HG03139 (cell line): ENCODE results near the gene KLHL35.

ENCODE experiments used
- ATAC-seq: cut with Tn5 transposase; IDR thresholded peaks from one replicate; pipeline ENCODE4 v1.9.1; 2021; ENCODE audit not compliant: unreplicated experiment

The KLHL35 gene

DNA sequence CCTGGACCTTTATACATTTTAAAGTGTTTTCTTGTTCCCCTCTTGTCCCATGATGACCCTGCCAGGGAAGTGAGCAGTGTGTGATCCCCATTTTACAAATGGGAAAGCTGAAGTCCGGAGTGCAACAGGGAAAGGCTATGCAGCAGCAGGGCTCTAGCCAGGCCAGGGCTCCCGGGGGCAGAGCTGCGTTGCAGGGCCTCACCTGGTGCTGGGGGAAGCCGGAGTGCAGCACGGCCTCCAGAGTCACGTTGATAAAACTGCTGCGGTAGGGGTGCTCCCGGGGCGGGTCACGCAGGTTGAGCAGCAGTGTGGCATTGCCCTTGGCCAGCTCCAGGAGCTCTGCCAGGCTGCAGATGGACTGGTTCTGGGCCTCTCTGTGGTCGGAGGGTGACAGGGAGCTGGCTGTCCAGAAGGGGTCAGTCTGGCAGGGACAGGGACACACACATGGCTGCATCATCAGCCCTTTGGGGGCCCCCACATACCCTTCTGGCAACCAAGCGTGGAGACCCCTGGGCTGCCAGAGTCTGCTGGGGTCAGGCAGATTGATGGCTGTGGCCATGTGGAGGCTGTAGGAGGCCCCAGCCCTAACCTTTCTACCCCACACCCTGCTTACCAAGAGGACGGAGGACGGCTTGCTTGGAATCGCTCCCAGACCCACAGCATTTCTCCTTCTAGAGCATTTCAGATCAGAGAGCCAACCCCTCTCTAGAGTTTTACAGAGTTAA lies 9.3 kb upstream of the KLHL35 start:
- ATAC-seq, result no peak

DNA sequence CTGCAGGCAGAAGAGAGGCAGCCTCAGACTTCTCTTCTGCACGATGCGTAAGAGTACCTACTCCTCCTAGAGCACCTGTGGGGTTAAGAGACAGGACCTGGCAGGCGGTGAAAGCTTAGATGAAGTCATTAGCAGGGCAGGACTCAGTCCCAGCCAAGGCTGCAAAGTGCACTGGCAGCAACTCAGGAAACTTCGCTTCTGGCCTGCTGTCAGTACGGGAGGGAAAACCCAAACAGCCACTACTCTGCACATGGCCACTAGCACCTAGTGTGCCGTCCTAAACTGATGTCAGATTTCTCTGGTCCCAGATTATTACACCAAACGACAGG lies 8.8 kb upstream of the KLHL35 start:
- no peak for ATAC-seq

DNA sequence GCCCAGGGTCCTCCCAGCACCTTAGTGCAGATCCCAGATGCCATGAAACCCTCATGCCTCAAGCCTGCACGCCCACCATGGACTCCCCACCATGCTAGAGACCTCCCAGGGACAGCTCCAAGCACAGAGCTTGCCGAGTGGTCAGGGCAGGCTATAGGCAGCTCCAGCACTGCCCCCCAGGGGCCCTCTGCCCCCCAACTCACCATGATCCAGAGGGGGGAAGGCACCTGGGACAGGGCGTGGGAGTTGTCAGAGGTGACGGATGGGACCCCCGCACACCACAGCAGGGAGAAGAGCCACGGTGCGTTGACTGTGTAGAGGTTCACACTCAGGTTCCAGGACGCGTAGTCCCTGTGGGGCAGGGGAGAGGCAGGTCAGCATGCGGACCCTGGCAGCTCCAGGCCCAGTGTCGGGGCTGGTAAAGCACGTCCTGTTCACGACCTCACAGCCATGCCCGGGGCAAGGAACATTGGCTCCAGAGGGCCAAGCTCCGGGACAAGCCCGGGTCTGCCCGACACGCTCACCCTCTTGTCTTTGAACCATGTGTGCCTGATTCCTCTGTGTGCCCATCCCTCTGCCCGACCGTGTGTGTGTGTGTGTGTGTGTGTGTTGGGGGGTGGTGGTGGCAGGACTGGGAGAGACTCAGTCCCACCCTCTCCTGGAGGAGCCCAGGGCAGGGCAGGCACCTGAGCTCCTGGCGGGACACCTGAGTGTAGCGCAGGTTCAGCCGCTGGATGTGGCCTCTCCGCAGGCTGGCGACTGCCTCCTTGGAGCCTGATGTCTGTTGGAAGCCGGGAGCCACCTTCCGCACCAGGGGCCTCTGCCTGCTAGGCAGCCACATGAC lies 8.2 kb upstream of the KLHL35 start:
- ATAC-seq, result no peak

DNA sequence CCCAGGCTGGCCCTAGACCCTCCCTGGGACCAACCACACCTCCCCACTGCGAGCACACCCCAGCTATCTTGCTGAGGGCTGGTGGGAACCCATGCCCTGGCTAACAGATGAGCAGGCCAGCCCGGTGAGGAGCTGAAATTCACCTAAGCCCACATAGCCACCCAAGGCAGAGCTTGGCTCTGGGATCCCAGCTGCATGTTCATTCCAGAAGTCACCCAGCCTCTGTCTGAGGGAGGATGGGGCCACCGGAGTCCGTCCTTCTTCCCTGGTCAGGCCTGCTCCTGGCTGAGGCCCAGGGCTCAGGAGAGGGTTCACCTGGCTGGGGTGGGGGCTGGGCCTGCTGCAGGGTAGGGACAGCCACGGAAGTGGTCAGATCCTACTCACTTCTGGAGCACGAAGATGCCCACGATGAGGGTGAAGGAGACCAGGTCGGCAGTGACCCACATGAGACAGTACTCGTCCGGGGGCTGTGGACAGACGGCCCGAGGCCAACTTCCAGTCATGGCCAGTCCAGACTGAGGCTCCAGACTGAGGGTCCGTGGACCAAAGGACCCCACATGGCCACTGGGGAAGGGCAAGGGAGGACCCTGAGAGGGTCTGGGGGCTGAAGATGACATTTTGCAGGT lies 6.6 kb upstream of the KLHL35 start:
- no peak for ATAC-seq

DNA sequence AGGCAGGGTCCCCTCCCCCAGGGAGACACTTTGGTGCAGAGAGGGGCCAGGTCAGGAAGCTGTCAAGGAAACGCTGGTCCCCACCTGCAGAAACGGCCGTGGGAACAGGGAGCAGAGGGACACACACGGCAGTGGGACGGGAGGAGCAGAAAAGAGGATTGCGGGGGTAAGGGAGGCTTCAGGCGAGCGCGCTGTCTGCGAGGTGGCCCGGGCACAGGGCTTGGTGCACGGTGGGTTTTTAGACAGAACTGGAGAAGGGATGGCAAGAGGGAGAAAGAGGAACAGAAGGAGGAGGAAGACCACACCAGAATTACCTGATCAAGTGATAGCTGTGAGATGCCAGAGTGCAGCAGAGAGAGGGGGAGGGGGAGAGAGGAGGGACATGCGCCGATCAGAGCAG lies 6.0 kb upstream of the KLHL35 start:
- no peak for ATAC-seq

DNA sequence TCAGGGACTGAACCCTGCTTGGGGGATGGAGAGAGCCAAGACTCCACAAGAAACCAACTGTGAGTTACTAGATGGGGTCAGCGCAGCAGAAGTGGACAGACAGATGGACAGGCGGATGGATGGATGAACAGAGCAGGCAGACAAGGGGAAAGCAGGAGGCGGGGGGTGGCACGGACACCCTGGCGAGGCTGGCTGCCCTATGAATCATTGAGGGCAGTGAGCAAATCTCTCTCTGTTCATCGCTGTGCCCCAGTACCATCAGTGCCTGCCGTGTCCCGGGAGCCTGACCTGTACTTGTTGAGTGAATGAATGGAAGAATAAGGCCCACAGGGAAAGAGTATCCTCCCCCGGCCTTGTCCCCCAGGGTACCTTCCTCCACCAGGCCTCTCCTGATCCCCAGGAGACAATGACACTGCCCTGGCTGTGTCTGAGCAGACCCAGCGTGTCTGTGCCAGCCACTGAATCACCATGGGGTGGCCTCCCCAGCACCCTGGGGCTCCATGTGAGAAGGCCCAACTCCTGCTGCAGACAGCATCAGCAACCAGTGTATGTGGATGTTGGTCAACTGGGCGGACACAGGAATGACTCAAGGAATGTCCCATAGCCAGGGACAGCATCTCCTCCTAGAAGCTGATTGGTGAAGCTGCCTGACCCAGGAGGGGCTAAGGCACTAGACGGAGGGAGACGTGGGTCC lies 5.1 kb upstream of the KLHL35 start:
- ATAC-seq, result no peak

DNA sequence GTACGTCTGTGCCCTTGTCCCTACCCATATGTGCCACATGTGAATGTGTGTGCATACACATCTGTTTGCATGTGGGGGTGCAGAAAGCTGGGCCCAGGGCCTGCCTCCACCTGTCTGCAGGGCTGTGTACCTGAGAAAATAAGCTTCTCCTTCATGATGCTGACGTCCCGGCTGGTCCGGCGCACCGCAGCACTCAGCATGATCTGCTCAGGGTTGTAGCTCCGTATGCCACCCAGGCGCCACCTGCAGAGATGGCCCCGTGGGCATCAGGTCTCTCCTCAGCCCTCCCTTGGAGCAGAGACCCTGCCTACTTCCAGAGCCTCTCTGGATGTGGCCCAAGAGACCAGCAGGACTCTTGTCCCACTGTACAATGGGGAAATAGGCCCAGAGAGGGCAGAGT lies 3.8 kb upstream of the KLHL35 start:
- ATAC-seq, result no peak

DNA sequence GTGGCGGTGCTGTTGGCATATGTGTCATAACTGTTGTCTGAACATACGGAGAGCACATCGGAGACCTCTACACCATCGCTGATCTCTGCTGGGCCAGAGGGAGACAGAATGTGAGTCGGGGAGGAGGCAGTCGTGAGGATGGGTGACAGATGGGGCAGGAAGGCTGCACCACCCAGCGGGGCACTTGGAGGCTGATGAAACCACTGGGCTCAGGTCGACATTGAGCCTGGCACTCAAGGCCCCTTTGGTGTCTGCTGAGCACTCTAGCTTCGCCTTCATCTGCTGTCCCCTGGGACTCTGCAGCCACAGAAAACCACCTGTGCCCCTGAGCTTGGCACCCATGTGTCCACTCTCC lies 2.5 kb upstream of the KLHL35 start:
- no peak for ATAC-seq

DNA sequence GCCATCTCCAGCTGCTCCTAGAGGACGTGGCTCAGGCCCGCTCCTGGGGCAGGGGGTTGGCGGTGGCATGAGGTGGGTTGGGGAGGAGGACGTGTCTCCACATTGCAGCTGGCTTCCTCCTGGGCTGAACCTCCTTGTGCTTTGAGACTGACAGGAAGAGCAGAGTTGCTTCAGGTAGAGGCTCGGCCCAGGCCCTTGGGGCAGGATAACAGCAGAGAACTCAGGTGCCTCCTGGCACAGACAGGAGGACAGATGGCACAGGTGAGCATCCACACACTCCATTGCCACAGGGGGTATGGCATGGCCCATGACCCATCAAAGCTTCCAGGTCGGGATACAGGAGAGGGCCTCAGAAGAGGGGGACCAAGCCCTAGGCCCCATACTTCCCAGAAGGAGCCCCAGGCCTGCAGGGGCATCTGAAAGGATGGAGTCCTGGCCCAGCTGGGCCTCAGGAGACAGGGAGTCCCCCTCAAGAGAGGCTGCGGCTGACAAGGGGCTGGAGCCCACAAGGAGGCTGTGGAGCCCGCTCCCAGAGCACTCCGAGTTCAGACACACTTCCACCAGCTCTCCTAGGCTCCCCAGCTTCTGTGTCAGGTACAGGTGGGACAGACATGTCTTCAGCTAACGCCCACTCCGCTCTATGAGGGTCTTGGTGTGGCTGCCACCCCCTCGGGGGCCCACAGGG lies 2.0 kb upstream of the KLHL35 start:
- no peak for ATAC-seq

DNA sequence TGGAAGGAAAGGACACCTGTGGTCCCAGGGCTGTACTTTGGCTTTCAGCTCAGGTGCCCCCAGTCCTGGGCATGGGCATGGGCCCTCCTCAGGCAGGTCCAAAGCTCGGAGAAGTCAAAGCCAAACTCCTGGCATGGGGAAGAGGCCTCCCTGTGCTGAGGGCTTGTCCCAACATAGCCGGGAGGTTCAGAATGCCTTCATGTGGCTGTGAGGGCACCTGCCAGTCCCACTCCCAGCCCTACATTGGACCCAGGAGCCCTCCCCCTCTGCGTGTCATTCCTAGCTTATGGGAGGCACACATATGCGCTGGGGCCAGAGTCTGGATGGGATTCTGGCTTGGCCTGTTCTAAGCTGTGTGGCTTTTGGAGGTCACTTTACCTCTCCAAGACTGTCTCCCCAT lies 1.0 kb upstream of the KLHL35 start:
- ATAC-seq, result no peak

DNA sequence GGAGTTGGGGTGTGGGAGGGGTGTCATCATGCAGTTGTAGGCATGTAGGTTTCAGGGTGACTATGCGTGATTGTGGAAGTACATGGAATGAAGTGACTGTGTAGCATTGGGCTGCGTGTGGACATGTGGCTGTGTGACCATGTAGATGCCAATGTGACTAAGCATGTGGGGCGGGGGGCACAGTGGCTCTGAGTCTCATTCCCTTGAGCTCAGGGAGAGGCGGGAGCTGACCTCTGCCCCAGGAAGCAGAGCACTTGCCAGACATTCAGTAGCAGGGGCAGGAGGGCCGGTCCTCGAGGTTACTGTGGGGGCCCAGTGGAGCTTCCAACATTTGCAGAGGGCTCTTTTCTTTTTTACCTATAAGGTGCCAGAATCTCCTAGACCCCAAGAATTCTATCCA lies 440 bp upstream of the KLHL35 start:
- ATAC-seq, result no peak

DNA sequence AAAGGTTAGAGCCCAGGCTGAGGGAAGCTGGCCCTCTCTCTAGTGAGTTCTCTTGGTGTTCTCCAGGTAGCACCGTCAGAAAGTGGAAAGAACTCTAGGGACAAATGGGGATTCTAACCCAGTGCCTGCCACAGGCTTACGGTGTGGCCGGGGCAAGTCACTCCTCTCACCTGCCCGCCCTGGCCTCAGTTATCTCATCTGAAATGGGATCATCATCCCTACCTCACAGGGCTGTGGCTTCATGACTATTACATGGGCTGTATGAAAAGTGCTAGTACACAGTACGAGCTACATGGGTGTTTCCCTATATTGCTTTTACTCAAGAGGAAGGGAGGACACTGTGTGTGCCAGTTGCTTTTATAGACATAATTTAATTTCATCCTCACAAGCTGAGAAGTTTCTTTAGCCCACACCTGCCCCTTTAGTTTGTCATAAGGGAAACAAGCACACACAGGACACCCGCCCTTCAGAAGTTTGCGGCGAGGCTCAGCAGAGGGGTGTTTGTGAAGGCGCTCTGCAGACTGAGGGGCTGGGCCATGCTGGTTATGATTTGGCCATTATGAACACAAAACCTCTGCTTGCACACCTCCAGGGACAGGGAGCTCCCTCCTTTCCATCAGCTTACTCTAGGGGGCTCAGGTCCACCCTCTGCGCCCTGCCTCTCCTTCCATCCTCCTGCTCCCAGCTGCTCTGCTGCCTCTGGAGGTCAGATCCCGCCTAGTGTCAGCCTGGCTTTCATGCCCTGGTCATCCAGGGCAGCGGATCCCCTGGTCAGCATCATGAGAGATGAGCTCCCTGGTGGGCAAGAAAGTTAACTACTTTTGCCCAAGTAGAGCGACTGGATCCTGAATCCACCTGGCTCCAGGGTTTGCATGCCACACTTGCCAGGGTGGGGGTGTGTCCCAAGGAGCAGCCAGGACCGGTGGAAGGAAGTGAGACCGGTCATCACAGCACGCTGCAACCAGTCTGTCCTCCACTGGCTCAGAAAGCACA lies 1.2 kb downstream of the KLHL35 start:
- ATAC-seq, result no peak

DNA sequence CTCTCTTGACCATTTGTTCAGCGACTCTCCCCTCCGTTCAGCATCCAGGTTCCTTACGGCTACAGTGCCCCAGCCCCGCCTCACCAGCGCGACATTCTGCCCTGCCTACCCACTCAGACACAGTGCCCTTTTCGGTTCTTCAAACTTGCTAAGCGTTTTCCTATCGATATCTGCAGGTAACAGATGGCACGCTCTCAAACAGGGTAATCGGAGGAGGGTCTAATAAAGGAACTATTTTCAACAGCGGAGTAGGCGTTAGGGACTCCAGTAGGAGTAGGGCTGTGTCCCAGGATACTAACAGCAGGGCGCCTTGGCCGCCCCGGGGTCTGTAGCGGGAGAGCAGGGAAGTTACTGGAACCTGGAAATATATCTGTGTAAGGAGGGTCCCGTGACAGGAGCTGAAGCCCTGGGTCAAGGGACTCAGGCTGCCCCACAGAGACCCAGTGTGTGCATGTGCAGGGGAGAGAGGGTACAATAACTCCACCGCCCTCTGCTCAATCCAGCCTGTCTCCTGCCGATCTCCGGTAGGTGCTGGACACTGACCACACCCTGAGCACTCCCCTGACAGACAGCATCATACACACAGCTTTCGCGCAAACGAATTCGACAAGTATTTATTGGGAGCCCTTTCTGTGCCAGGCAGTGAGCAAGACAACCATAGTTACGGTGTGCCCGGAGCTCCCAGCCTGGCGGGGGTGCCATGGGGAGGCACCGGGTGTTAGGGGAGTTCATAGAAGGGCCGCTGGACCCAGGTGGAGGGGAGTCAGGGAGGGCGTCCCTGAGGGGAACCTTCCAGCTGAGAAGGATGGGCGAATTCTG lies 2.1 kb downstream of the KLHL35 start:
- no peak for ATAC-seq

DNA sequence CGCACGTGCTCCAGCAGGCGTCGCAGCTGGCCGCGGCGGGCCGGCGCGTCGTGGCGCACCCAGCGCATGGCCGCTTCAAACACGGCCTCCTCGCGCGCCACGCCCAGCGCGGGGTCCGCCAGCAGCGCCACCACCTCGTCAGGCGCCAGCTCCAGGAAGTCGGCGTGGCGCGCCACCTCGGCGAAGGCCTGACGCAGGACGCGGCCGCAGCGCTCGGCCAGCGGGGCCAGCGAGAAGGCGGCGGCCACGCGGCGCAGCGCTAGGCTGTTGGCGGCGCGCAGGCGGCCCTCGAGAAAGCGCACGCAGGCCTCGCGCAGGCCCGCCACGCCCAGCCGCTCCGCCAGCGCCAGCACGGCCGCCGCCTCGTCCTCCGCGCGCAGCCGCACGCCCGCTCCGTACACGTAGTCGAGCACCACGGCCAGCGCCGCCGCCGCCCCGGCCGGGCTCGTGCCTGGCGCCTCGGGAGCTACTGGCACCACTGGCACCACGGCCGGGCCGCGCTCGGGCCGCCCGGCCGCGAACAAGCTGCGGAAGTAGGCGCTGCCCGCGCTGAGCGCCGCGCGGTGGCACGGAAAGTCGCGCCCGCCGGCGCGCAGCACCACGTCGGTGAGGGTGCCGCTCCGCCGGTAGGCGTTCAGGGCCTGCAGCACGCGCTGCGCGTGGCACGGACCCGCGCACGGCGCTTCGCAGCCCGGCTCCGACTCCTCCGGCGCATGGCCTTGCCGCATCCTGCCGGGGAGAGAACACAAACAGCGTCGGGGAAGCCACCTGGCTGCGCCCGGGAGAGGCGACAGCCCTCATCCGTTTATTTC lies 2.9 kb downstream of the KLHL35 start:
- ATAC-seq, result no peak

DNA sequence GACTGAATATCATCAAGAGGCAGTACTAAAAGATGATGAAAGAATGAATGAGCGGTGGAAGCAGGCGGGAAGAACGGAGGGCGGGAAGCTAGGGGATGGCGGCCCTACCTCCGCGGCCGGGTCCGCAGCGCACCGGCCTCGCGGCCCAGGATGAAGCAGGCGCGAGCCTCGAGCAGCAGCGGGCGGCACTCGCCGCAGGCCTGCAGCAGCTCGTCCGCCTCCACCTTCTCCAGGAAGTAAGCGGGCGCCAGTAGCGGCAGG lies 3.4 kb downstream of the KLHL35 start:
- no peak for ATAC-seq

DNA sequence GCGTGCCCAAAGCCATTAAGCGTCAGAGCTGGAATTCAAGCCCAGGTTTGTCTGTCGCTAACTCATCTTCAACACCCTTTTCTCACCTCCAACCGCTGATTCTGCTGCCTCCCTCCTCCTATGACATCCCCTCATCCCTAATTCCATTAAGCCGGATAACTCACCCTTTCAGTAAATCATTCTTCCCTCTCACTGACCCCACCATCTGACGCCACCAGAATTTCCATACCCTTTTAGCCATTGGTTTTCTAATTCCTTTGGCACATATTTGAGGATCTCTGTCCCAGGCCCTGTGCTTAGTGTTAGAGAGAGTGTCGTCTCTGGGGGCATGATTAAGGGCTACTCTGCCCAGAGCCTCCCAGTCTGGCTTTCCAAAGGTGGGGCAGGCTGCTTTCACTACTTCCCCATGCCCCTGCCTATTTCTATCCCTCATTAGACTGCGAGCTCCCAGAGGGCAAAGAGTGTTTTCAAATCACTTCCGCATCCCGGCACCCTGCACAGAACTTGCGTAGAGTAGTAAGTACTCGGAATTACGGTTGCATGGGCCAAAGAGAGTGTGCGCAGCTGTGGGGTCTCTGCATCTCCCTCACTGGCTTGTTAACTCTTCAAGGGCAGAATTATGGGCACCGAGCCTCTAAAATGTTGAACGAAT lies 3.9 kb downstream of the KLHL35 start:
- ATAC-seq, result no peak

DNA sequence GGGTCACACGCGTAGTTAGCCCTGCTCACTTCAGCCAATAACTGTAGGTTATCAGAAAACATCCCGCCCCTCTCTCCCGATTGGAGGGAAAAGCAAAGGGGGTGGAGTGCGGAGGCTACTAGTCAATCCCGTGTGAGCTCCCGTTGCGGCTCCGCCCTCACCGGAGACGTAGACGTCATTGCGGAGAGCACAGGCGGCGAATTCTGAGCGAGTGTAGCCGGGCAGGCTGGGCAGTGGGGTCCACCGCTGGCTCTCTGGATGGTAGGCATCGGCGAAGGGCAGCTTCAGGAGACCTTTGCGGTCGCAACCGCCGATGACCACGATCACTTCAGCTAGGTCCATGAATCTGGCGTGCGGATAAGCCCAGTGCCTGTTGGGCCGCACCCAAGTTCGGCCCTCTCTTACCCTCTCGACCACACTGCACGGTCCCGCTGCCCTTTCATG lies 4.7 kb downstream of the KLHL35 start:
- no peak for ATAC-seq

DNA sequence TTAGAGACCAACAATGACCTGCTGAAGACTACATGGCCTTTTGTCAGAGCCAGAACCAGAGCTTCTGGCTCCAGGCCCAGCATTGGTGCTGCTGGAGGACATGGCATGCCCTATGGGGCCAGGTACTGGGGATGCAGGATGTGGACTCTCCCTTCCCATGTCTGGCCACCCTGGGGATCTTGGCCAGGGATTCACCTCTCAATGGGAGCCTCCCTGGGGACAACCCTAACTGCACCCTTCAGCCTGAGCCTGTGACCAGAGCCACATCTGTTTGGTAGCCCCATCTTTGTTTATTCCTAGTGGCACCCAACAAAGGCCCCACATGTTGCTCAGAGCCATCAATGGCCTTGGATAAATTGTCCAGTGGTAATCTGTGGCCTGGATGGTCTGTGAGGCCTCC lies 5.8 kb downstream of the KLHL35 start:
- ATAC-seq, result no peak
